Measurements from ENCODE around the gene RNF152.

DNA sequence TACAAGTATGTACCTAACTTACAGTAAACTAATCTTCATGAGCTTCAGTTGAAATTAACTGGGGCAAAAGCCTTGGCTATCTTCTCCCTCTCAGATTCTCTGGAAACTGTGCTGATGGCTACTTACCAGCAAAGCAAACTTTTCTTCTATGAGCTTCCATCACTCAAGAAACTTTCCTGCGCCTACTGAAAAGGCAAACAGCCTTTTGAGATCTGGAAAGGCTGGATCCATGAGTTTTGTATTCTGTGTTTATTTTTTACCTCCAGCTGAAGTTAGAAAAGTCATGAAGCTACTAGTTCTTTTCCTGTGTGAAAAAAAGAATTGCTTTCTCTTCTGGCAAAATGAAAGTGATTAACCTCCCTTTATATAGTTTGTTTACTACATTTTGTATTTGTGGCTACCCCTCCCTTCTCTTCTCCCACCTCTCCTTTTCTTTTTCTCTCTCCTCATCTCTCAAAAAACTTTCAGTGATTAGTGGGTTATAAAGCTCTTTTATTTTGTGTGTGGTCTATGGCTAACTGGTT is 49.2 kb upstream of the RNF152 start:
- TF ChIP-seq CTCF (IDR thresholded peaks at IDR 0.05) (no peak), POLR2A (IDR thresholded peaks at IDR 0.05) (no peak)

Data from heart left ventricle (tissue), 13 donors.